ENCODE data around the gene CHIC1.
"Not testable (repeated sequence)": the region's sequence is repeated elsewhere in the genome, so short reads cannot be mapped to it uniquely, and the experiment has no call there.

The CHIC1 gene

GRCh38 chrX:73562984-73563737 lies at the start of gene CHIC1:
TSS of gene CHIC1 (plus strand) at chrX:73563197. CDS start at chrX:73563285, 88 bp downstream.
- peak within 1 kb of the TSS; percentile 58 to 90 (median 75) for H3K27ac ChIP-seq

GRCh38 chrX:73522823-73523222 lies 40.2 kb upstream of the CHIC1 start:
- not testable (repeated sequence) for H3K27ac ChIP-seq, H3K4me3 ChIP-seq

More at GRCh38 chrX:73562984-73563737, at the start of gene CHIC1:
- peak within 1 kb of the TSS; percentile 47 to 57 (median 50) for H3K4me3 ChIP-seq

GRCh38 chrX:73524906-73525305 lies 38.1 kb upstream of the CHIC1 start:
- no peak overlapping the region for H3K27ac ChIP-seq
- no peak overlapping the region for H3K4me3 ChIP-seq

GRCh38 chrX:73525928-73526690 lies 36.9 kb upstream of the CHIC1 start:
- Histone ChIP-seq H3K27ac (no peak overlapping the region), H3K4me3 (no peak overlapping the region)

- not testable (repeated sequence) for H3K4me3 ChIP-seq, H3K27ac ChIP-seq
Observed at GRCh38 chrX:73531655-73532054, 31.3 kb upstream of the CHIC1 start.

GRCh38 chrX:73556159-73556558 lies 6.8 kb upstream of the CHIC1 start:
- H3K4me3 ChIP-seq, result no peak overlapping the region
- no peak overlapping the region for H3K27ac ChIP-seq

- Histone ChIP-seq H3K27ac (no peak overlapping the region), H3K4me3 (no peak overlapping the region)
Observed at GRCh38 chrX:73561801-73562200, 1.2 kb upstream of the CHIC1 start.

- Histone ChIP-seq H3K27ac (peak overlapping the region in 19 of 21 experiments; percentile 58 to 90 (median 78)), H3K4me3 (peak overlapping the region; percentile 47 to 57 (median 50))
Observed at GRCh38 chrX:73562458-73562857, 539 bp upstream of the CHIC1 start.

GRCh38 chrX:73563738-73564068 lies 706 bp downstream of the CHIC1 start:
- Histone ChIP-seq H3K4me3 (peak overlapping the region; percentile 47 to 57 (median 50)), H3K27ac (peak overlapping the region; percentile 58 to 90 (median 75))

- H3K4me3 ChIP-seq, result no peak overlapping the region
- no peak overlapping the region for H3K27ac ChIP-seq
Observed at GRCh38 chrX:73577361-73577760, 14.4 kb downstream of the CHIC1 start.

GRCh38 chrX:73581002-73581628 lies 18.1 kb downstream of the CHIC1 start:
- Histone ChIP-seq H3K4me3 (no peak overlapping the region), H3K27ac (no peak overlapping the region)

GRCh38 chrX:73597758-73598157 lies 34.8 kb downstream of the CHIC1 start:
- H3K4me3 ChIP-seq, H3K27ac ChIP-seq: not testable (repeated sequence)

GRCh38 chrX:73615022-73615421 lies 52.0 kb downstream of the CHIC1 start:
- no peak overlapping the region for H3K27ac ChIP-seq
- no peak overlapping the region for H3K4me3 ChIP-seq

GRCh38 chrX:73641669-73642068 lies 78.7 kb downstream of the CHIC1 start:
- not testable (repeated sequence) for H3K27ac ChIP-seq, H3K4me3 ChIP-seq

- Histone ChIP-seq H3K27ac (no peak overlapping the region), H3K4me3 (no peak overlapping the region)
Observed at GRCh38 chrX:73647212-73647611, 84.2 kb downstream of the CHIC1 start.

GRCh38 chrX:73647632-73648322 lies 84.8 kb downstream of the CHIC1 start:
- no peak overlapping the region for H3K4me3 ChIP-seq
- H3K27ac ChIP-seq, result no peak overlapping the region

GRCh38 chrX:73661322-73661721 lies 98.3 kb downstream of the CHIC1 start:
- H3K27ac ChIP-seq, H3K4me3 ChIP-seq: not testable (repeated sequence)

- Histone ChIP-seq H3K27ac (no peak overlapping the region), H3K4me3 (no peak overlapping the region)
Observed at GRCh38 chrX:73668779-73669178, 105.8 kb downstream of the CHIC1 start.

GRCh38 chrX:73681408-73681807 lies 118.4 kb downstream of the CHIC1 start:
- no peak overlapping the region for H3K27ac ChIP-seq
- H3K4me3 ChIP-seq, result no peak overlapping the region

- H3K27ac ChIP-seq, result no peak overlapping the region
- H3K4me3 ChIP-seq, result no peak overlapping the region
Observed at GRCh38 chrX:73683236-73683859, 120.4 kb downstream of the CHIC1 start.
